HEK293T (cell line): ENCODE measurements around the gene FAM174B.
"Not testable (repeated sequence)": the region's sequence is repeated elsewhere in the genome, so short reads cannot be mapped to it uniquely, and the experiment has no call there.

Source experiments
- CTCF ChIA-PET: fragments of 350-600 bp; formaldehyde crosslinking; extraction: SDS; loops from one replicate; lab custom pipeline; 2021; ENCODE audit warnings: antibody characterized with exemption, inconsistent platforms; lab: Yijun Ruan, JAX
- POLR2A ChIA-PET: fragments of 350-600 bp; formaldehyde crosslinking; extraction: SDS; loops from one replicate; lab custom pipeline; 2020; ENCODE audit warnings: antibody characterized with exemption, inconsistent platforms; lab: Yijun Ruan, JAX
- DNase-seq: peaks from one replicate; pipeline ENCODE4 v3.0.0; 2012; ENCODE audit warnings: mixed read lengths; ENCODE audit errors: extremely low spot score
- ARNT ChIP-seq: fragments of 450-650 bp; IDR thresholded peaks from 2 replicates; pipeline ENCODE4 v1.6.1; 2017; ENCODE audit warnings: mild to moderate bottlenecking
- BHLHE40 ChIP-seq: fragments of 450-650 bp; IDR thresholded peaks from 2 replicates; pipeline ENCODE4 v1.6.1; 2016; ENCODE audit warnings: mild to moderate bottlenecking, moderate library complexity, borderline replicate concordance
- CTBP1 ChIP-seq: fragments of 450-650 bp; IDR thresholded peaks from 2 replicates; pipeline ENCODE4 v1.6.1; 2016; ENCODE audit warnings: borderline replicate concordance
- ELF4 ChIP-seq: fragments of 450-650 bp; IDR thresholded peaks from 2 replicates; pipeline ENCODE4 v1.6.1; 2017; ENCODE audit warnings: antibody characterized with exemption
- FOXA1 ChIP-seq: fragments of 450-650 bp; IDR thresholded peaks from 2 replicates; pipeline ENCODE4 v1.6.1; 2016; ENCODE audit warnings: mild to moderate bottlenecking
- FOXK2 ChIP-seq: fragments of 450-650 bp; IDR thresholded peaks from 2 replicates; pipeline ENCODE4 v1.6.1; 2016; ENCODE audit warnings: mild to moderate bottlenecking
- FOXM1 ChIP-seq: fragments of 450-650 bp; IDR thresholded peaks from 2 replicates; pipeline ENCODE4 v1.6.1; 2017; ENCODE audit warnings: mild to moderate bottlenecking, borderline replicate concordance
- HDGF ChIP-seq: fragments of 450-650 bp; IDR thresholded peaks from 2 replicates; pipeline ENCODE4 v1.6.1; 2017; ENCODE audit warnings: antibody characterized with exemption, borderline replicate concordance
- L3MBTL2 ChIP-seq: fragments of 450-650 bp; conservative IDR thresholded peaks from 2 replicates; pipeline ENCODE4 v1.6.1; 2016; ENCODE audit warnings: mild to moderate bottlenecking
- LEF1 ChIP-seq: fragments of 450-650 bp; IDR thresholded peaks from 2 replicates; pipeline ENCODE4 v1.6.1; 2017; ENCODE audit warnings: mild to moderate bottlenecking, borderline replicate concordance
- NFRKB ChIP-seq: fragments of 450-650 bp; IDR thresholded peaks from 2 replicates; pipeline ENCODE4 v1.6.1; 2016; ENCODE audit warnings: mild to moderate bottlenecking, moderate library complexity
- PKNOX1 ChIP-seq: fragments of 450-650 bp; IDR thresholded peaks from 2 replicates; pipeline ENCODE4 v1.6.1; 2016
- SP1 ChIP-seq: fragments of 450-650 bp; IDR thresholded peaks from 2 replicates; pipeline ENCODE4 v1.6.1; 2017
- SUZ12 ChIP-seq: fragments of 450-650 bp; IDR thresholded peaks from 2 replicates; pipeline ENCODE4 v1.6.1; 2016; ENCODE audit warnings: mild to moderate bottlenecking
- TARDBP ChIP-seq: fragments of 450-650 bp; IDR thresholded peaks from 2 replicates; pipeline ENCODE4 v1.6.1; 2016
- ZNF384 ChIP-seq: fragments of 450-650 bp; IDR thresholded peaks from 2 replicates; pipeline ENCODE4 v1.6.1; 2016

FAM174B gene

DNA sequence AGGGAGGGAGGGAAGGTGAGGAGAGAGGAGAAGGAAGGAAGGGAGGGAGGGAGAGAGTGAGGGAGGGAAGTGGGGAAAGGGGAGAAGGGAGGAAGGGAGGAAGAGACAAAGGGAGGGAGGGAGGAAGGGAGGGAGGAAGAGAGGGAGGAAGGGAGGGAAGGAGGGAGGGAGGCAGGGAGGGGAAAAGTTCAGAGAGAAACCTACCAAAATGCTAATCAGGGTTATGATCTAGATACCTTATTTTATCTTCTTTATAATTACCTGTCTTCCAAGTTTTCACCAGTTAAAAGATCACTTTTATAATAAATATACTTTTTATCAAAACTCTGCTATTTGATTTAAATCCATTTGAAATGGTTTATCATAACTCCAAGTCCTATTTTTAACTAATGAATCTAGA is 44.4 kb downstream of the FAM174B start:
- POLR2A ChIA-PET: no interaction called here
- no peak for DNase-seq
- TF ChIP-seq ELF4: no peak
- TF ChIP-seq NFRKB: no peak
- TF ChIP-seq FOXM1: no peak
- TF ChIP-seq L3MBTL2: no peak
- no peak for TF ChIP-seq PKNOX1
- CTCF ChIA-PET: no interaction called here

GRCh38 chr15:92610101-92610520 is 45.5 kb downstream of the FAM174B start:
- DNase-seq: no peak
- POLR2A ChIA-PET: no interaction called here
- no peak for TF ChIP-seq L3MBTL2
- no peak for TF ChIP-seq SP1
- no peak for TF ChIP-seq LEF1
- TF ChIP-seq PKNOX1: no peak
- TF ChIP-seq FOXM1: no peak
- no peak for TF ChIP-seq ZNF384
- no peak for TF ChIP-seq BHLHE40
- TF ChIP-seq HDGF: no peak
- TF ChIP-seq ELF4: no peak
- TF ChIP-seq ARNT: no peak
- TF ChIP-seq FOXA1: no peak
- TF ChIP-seq CTBP1: no peak
- TF ChIP-seq TARDBP: no peak
- TF ChIP-seq NFRKB: no peak
- no peak for TF ChIP-seq FOXK2
- CTCF ChIA-PET: no interaction called here

DNA sequence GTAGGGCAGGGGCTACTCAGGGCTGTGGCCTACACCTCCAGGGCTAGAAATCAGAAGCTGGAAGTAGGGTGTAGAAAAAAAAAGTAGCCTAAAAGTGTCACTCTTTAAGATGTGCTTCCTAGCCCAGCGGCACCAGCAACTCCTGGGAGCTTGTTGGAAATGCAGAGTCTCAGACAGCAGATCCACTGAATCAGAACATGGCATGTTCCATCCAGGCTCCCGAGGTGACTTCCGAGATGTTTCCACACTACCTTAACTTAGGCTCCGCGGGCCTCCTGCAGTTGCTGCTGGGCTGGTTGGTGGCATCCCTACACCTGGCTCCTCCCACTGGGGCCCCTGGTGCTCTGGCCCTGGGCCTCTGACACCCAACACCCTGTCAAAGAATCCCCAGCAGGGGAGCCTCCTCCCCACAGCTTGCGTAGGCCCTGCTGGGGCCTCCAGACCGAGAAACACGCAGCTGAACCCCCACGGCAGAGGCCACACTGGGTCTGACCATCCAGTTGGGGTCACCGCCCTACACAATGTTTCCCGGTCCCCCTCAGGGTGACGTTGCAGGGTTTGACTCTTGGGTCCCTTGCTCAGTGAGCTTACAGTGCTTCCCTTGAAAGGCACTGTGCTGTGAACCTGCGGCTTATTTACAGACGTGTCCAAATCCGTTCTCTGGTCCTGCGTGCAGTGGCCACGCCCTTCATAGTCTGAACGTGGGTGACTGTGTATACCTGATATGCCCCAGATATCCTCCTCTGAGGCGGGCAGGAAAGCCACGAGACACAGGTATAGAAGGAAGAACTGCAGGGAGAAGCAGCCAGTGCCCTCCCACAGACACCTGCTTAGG is 46.5 kb downstream of the FAM174B start:
- POLR2A ChIA-PET: no interaction called here
- DNase-seq: no peak
- TF ChIP-seq TARDBP: no peak
- no peak for TF ChIP-seq FOXM1
- TF ChIP-seq NFRKB: no peak
- TF ChIP-seq SP1: no peak
- TF ChIP-seq HDGF: no peak
- TF ChIP-seq LEF1: no peak
- no peak for TF ChIP-seq ARNT
- TF ChIP-seq ZNF384: no peak
- TF ChIP-seq L3MBTL2: no peak
- TF ChIP-seq ELF4: no peak
- no peak for TF ChIP-seq BHLHE40
- TF ChIP-seq FOXA1: no peak
- no peak for TF ChIP-seq PKNOX1
- no peak for TF ChIP-seq FOXK2
- no peak for TF ChIP-seq SUZ12
- no peak for TF ChIP-seq CTBP1
- CTCF ChIA-PET: no interaction called here

GRCh38 chr15:92606836-92607150 is 48.8 kb downstream of the FAM174B start:
- DNase-seq, POLR2A ChIA-PET, CTCF ChIA-PET: not testable (repeated sequence)

DNA sequence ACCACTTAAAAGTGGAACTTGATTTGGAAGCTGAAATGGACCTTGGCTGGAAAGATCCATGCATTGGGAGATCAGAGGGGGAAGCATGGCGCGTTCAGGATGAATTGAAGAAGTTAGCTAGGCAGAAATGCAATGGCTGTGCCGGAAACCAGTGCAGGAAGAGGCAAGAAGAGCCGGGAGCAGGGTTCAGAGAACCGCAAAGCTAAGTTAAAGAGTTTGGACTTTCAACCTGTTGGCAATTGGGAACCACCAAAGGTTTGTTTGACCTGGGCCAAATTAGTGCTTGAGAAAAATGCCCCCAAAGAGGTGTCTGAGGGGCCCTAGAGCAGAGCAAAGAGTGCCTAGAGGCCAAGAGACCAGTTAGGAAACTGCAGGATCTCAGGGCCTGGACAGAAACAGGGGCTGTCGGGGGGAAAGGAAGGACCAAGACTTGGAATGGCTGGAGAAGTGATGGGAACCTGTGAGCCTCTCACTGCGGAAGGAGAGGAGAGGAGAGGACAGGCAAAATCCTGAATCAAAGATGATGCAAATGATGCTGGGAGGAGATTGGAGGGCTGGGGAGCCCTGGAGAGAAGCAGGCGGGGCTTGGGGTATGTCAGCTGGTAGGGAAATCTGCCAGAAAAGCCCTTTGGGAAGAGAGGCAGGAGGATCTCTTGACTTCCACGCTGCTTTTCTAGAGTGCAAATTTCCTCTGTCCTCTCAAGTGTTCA is 49.3 kb downstream of the FAM174B start:
- DNase-seq: no peak
- no peak for TF ChIP-seq SP1
- TF ChIP-seq TARDBP: no peak
- TF ChIP-seq ZNF384: no peak
- TF ChIP-seq ELF4: no peak
- no peak for TF ChIP-seq NFRKB
- no peak for TF ChIP-seq HDGF
- ChIA-PET CTCF (no interaction called here), POLR2A (no interaction called here)

- DNase-seq: no peak
- no peak for TF ChIP-seq SP1
- TF ChIP-seq FOXA1: no peak
- TF ChIP-seq LEF1: no peak
- TF ChIP-seq ARNT: no peak
- no peak for TF ChIP-seq FOXK2
- no peak for TF ChIP-seq ZNF384
- TF ChIP-seq PKNOX1: no peak
- TF ChIP-seq ELF4: no peak
- TF ChIP-seq NFRKB: no peak
- TF ChIP-seq SUZ12: no peak
- TF ChIP-seq CTBP1: no peak
- POLR2A ChIA-PET: no interaction called here
- CTCF ChIA-PET: no interaction called here
Observed at GRCh38 chr15:92605225-92605944, 50.2 kb downstream of the FAM174B start.
